GM21576 (cell line): ENCODE measurements around the gene TAF1B.

Experiments used
- ATAC-seq: cut with Tn5 transposase; IDR thresholded peaks from one replicate; pipeline ENCODE4 v1.9.1; 2021; ENCODE audit warnings: mild to moderate bottlenecking, moderate library complexity; ENCODE audit not compliant: unreplicated experiment

TAF1B gene

GRCh38 chr2:9982891-9983290 is 139.6 kb downstream of the TAF1B start:
- no peak for ATAC-seq

GRCh38 chr2:9983401-9984216 is 140.3 kb downstream of the TAF1B start:
- ATAC-seq: no peak
